Spleen (tissue), 11 donors: ENCODE data around the gene LCE1E. TPM values are rescaled to one million over a fixed set of nuclear protein-coding genes. Genes with fewer than 3 reads are reported as not detected.

ENCODE experiments used
- DNase-seq: peaks from one replicate; pipeline ENCODE4 v3.0.0-alpha.2; 2020
- H3K27ac ChIP-seq, 8 donors: fragments of 200-600 bp; sonication (generic) in 7 of 8; 1 replicate in 4 of 8; 2 replicates in 4 of 8; pipeline versions ENCODE4 v1.5.0 to v1.8.0; 2016 to 2021; ENCODE audit warnings: inconsistent platforms in 4 of 8, mild to moderate bottlenecking in 4 of 8, moderate library complexity in 1 of 8
- H3K27me3 ChIP-seq, 7 donors: fragments of 200-600 bp; sonication (generic) in 6 of 7; replicated peaks in 1 of 7; 1 replicate in 4 of 7; 2 replicates in 3 of 7; pipeline versions ENCODE4 v1.5.0 to v1.8.0; 2016 to 2021; ENCODE audit warnings: inconsistent platforms in 3 of 7, mild to moderate bottlenecking in 1 of 7
- H3K36me3 ChIP-seq, 6 donors: fragments of 200-600 bp; sonication (generic) in 5 of 6; 1 replicate in 4 of 6; 2 replicates in 2 of 6; pipeline versions ENCODE4 v1.5.0 to v1.8.0; 2016 to 2021; ENCODE audit warnings: inconsistent platforms in 2 of 6
- H3K4me1 ChIP-seq, 6 donors: fragments of 200-600 bp; sonication (generic) in 5 of 6; 1 replicate in 3 of 6; 2 replicates in 3 of 6; pipeline versions ENCODE4 v1.5.0 to v1.8.0; 2016 to 2021; ENCODE audit warnings: inconsistent platforms in 3 of 6
- H3K4me3 ChIP-seq, 8 donors: fragments of 200-600 bp; sonication (generic) in 7 of 8; 1 replicate in 4 of 8; 2 replicates in 4 of 8; pipeline versions ENCODE4 v1.5.0 to v1.8.0; 2016 to 2021; ENCODE audit warnings: inconsistent platforms in 4 of 8, mild to moderate bottlenecking in 4 of 8, moderate library complexity in 2 of 8
- H3K9me3 ChIP-seq, 8 donors: fragments of 200-600 bp; sonication (generic) in 7 of 8; 1 replicate in 4 of 8; 2 replicates in 4 of 8; pipeline versions ENCODE4 v1.5.0 to v1.8.0; 2016 to 2021; ENCODE audit warnings: inconsistent platforms in 4 of 8
- POLR2A ChIP-seq, 3 donors: fragments of 450-650 bp; IDR thresholded peaks; one replicate each; pipeline ENCODE4 v1.5.1; 2017; ENCODE audit warnings: antibody characterized with exemption in 3 of 3, mild to moderate bottlenecking in 1 of 3
- POLR2AphosphoS5 ChIP-seq, 3 donors: sonication (generic); formaldehyde crosslinking; IDR thresholded peaks; one replicate each; pipeline ENCODE4 v1.5.1; 2017; ENCODE audit warnings: antibody characterized with exemption in 3 of 3
- WGBS, 5 donors: extraction: QIAGEN DNeasy Blood & Tissue Kit in 3 of 5; methylation state at CpG; one replicate each; pipeline versions ENCODE4 v1.1.5 to v1.1.7; 2013 to 2018; 5-methylcytosine and 5-hydroxymethylcytosine counted together
- intact Hi-C: fragments of 100-400 bp; cut with DNase I; formaldehyde crosslinking; loops from one replicate; pipeline ENCODE4 v1.15.0; 2023; ENCODE audit warnings: low total_unique reads
- polyA plus RNA-seq, 3 donors: library from polyadenylated mRNA; stranded (reverse); fragments of 200-250 nt; gene quantifications; one replicate each; pipeline ENCODE4 v1.2.1, GENCODE V29; 2013
- total RNA-seq, 7 donors: library from RNA; depleted of rRNA in 3 of 7; stranded (reverse); fragments of >200 nt in 3 of 7; fragmentation: NEBNext Ultra II Directional in 4 of 7; extraction: Animal tissue kit (Norgen Biotek cat#: 25700) in 4 of 7; gene quantifications; one replicate each; pipeline versions ENCODE4 v1.1.0 to v1.2.1, GENCODE V29; 2016 to 2021
- TF ChIP-seq, protein P1 (sequence below), 11 experiments: fragments of 200-600 bp in 7 of 11; fragments of 450-650 bp in 4 of 11; sonication (generic) in 4 of 11; IDR thresholded peaks in 8 of 11; conservative IDR thresholded peaks in 3 of 11; 1 replicate in 7 of 11; 2 replicates in 4 of 11; pipeline versions ENCODE4 v1.4.0 to v1.8.0; 2016 to 2021; ENCODE audit warnings: antibody characterized with exemption in 11 of 11, inconsistent platforms in 4 of 11, mild to moderate bottlenecking in 1 of 11
- donor health status: healthy with polysubstance abuse.
- donor health status: DM: no; HTN: no; CAD: no; lungs with moderate emphysema.
- donor health status: DM: no; HTN: no; CAD: no.
- donor health status: Bipolar disorder and iron deficiency.
- donor health status: healthy.
- donor health status: DM: no; HTN: no; CAD: no.
- donor health status: DM: yes; HTN: yes; CAD: no.

The LCE1E gene
- total and polyA plus RNA-seq, 10 donors: not detected

DNA sequence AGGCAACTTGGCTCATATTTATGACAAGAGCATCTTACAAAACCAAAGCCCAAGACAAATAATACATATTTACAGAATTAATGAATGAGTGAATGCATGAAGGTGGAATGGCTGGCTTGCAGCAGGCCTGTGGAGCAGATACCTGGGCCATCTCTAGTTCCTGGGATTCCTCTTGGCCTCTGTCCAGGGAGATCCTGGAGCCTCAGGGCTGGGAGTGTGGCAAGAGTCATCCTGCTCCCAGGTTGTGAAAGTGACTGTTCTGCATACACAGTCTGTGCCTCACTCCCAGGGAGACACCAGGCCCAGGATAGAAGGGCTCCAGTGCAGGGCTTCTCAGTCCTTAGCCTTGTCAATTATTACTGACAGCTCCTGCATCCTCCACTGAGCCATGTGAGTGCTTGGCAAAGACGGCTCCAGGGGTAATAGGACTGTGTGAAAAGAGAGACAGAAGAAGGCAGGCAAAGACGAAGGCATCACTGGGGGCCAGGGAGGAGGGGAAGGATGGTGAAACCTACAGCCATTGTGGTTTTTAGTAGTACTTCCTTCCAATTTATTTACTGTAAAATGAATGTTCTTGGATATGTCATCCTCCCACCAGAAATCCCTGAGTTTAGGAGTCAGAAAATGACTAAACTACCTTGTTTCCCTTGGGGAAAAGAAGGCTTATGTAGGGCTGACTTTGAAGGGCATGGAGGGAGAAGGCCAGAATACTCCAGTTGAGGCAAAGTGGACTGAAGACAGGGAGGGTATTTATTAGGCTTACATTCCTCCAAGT is 42.5 kb upstream of the LCE1E start:
- DNase-seq: no peak
- Histone ChIP-seq H3K36me3 (no peaks in the 10 kb centered on the region), H3K27me3 (peaks cover 0 to 36% (median 0%) of the 10 kb centered on the region in 7 donors), H3K4me1 (no peaks in the 10 kb centered on the region), H3K27ac (no peak overlapping the region), H3K9me3 (no peaks in the 10 kb centered on the region), H3K4me3 (no peak overlapping the region)
- TF ChIP-seq, protein P1, sequence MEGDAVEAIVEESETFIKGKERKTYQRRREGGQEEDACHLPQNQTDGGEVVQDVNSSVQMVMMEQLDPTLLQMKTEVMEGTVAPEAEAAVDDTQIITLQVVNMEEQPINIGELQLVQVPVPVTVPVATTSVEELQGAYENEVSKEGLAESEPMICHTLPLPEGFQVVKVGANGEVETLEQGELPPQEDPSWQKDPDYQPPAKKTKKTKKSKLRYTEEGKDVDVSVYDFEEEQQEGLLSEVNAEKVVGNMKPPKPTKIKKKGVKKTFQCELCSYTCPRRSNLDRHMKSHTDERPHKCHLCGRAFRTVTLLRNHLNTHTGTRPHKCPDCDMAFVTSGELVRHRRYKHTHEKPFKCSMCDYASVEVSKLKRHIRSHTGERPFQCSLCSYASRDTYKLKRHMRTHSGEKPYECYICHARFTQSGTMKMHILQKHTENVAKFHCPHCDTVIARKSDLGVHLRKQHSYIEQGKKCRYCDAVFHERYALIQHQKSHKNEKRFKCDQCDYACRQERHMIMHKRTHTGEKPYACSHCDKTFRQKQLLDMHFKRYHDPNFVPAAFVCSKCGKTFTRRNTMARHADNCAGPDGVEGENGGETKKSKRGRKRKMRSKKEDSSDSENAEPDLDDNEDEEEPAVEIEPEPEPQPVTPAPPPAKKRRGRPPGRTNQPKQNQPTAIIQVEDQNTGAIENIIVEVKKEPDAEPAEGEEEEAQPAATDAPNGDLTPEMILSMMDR (IDR thresholded peaks at IDR 0.05 in 8 of 11, conservative IDR thresholded peaks at IDR 0.05 in 3 of 11): no peak
- no peak for TF ChIP-seq POLR2AphosphoS5 (IDR thresholded peaks at IDR 0.05)
- TF ChIP-seq POLR2A (IDR thresholded peaks at IDR 0.05): no peak
- intact Hi-C loops: no loop called here
- WGBS, 5 donors: 45 to 67% (median 48%) methylated on average over 2 of the region's 2 CpGs

DNA sequence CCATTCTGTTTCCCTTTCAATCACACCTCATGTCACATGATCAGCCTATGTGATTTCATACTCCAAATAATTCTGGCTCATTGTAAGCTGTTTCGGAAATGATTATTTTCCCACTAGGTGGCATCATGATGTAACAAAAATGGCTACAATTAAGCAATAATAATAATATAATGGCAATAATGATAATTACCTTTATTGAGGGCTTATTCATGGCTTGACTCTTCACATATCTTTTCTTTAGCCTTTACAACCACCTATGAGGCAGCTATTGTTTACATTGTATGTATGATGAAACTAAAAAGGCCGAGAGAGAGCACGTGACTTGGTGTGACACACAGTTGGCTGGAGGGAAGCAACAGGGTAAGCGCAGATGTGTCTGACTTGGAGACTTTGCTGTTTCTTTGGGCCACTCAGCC is 40.8 kb upstream of the LCE1E start:
- Histone ChIP-seq H3K27me3 (peaks cover 0 to 52% (median 3%) of the 10 kb centered on the region in 7 donors), H3K27ac (no peak overlapping the region), H3K36me3 (no peaks in the 10 kb centered on the region), H3K4me3 (no peak overlapping the region), H3K4me1 (no peaks in the 10 kb centered on the region), H3K9me3 (no peaks in the 10 kb centered on the region)
- no peak for DNase-seq
- TF ChIP-seq, protein P1 (IDR thresholded peaks at IDR 0.05 in 8 of 11, conservative IDR thresholded peaks at IDR 0.05 in 3 of 11): no peak
- TF ChIP-seq POLR2A (IDR thresholded peaks at IDR 0.05) (no peak), POLR2AphosphoS5 (IDR thresholded peaks at IDR 0.05) (no peak)
- intact Hi-C loops: no loop called here
- WGBS, 5 donors: 60 to 76% (median 67%) methylated on average over 4 of the region's 4 CpGs

DNA sequence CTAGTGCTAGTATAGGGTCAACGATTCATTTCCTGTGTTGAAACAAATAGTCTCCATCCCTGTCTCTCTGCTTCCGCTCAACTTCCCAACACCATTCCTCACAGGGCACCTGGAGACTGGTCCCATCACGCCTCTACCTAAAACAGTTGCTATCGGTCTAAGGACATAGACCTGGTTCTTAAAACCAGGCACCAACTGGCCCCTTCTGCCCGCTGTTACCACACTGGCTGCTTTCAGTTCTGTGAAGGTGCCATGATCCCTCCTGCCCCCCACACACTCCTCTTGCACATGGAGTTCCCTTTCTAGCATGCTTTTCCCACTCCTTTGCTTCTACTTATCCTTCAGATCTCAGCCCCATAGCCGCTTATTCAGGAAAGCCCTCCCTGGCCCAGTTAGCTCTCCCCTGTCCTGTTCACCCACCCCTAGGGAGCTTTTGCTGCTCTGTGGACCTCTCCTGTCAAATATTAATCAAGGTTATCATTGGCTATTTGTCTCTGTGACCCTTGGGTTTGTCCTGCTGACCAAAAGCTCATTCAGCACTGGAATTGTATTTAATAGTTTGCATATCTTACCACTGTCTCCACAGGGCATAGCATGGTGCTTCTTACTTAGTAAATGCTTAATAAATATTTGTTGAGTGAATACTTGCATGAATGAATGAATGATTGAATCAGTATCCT is 40.2 kb upstream of the LCE1E start:
- 65 to 77% (median 76%) methylated on average over 6 of the region's 6 CpGs for WGBS, 5 donors
- intact Hi-C loops: no loop called here
- H3K4me1 ChIP-seq: no peaks in the 10 kb centered on the region
- peaks cover 0 to 58% (median 3%) of the 10 kb centered on the region in 7 donors for H3K27me3 ChIP-seq
- H3K4me3 ChIP-seq: no peak overlapping the region
- H3K36me3 ChIP-seq: no peaks in the 10 kb centered on the region
- TF ChIP-seq, protein P1 (IDR thresholded peaks at IDR 0.05 in 8 of 11, conservative IDR thresholded peaks at IDR 0.05 in 3 of 11): no peak
- TF ChIP-seq POLR2AphosphoS5 (IDR thresholded peaks at IDR 0.05): no peak
- no peak for TF ChIP-seq POLR2A (IDR thresholded peaks at IDR 0.05)
- H3K9me3 ChIP-seq: no peaks in the 10 kb centered on the region
- no peak overlapping the region for H3K27ac ChIP-seq
- no peak for DNase-seq

DNA sequence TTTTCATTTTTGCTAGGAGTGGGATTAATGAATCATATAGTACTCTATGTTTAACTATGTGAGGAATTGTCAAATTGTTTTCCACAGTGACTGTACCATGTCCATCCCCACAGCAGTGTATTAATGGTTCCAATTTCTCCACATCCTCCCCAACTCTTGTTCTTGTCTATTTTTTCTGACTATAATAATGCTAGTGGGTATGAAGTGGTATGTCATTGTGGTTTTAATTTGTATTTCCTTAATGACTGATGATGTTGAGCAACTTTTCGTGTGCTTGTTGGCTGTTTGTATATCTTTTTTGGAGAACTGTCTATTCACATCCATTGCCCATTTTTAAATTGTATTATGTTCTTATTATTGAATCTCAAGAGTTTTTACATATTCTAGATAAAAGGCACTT is 38.2 kb upstream of the LCE1E start:
- intact Hi-C loops: no loop called here
- Histone ChIP-seq H3K27me3 (peaks cover 0 to 61% (median 3%) of the 10 kb centered on the region in 7 donors), H3K27ac (no peak overlapping the region), H3K36me3 (no peaks in the 10 kb centered on the region), H3K9me3 (no peaks in the 10 kb centered on the region), H3K4me3 (no peak overlapping the region), H3K4me1 (no peaks in the 10 kb centered on the region)
- TF ChIP-seq POLR2A (IDR thresholded peaks at IDR 0.05) (no peak), POLR2AphosphoS5 (IDR thresholded peaks at IDR 0.05) (no peak)
- TF ChIP-seq, protein P1 (IDR thresholded peaks at IDR 0.05 in 8 of 11, conservative IDR thresholded peaks at IDR 0.05 in 3 of 11): no peak
- no peak for DNase-seq
- WGBS, 5 donors: 3 to 33% (median 19%) methylated on average over 1 of the region's 1 CpG
